SK-N-SH (cell line): ENCODE data around the gene HPCAL1. TPM values are rescaled to one million over a fixed set of nuclear protein-coding genes. Genes with fewer than 3 reads are reported as not detected.

Source experiments
- CTCF ChIA-PET: fragments of 300-600, 350-600 bp; formaldehyde crosslinking; extraction: SDS; loops from one replicate; lab custom pipeline; 2021; lab: Yijun Ruan, JAX
- POLR2A ChIA-PET: fragments of 350-600 bp; sonication (Branson Sonifier 250); formaldehyde crosslinking; extraction: SDS; loops from one replicate; lab custom pipeline; 2020; ENCODE audit warnings: antibody characterized with exemption, inconsistent platforms; lab: Yijun Ruan, JAX
- DNase-seq: peaks from one replicate; pipeline ENCODE4 v3.0.0; 2012
- H2AFZ ChIP-seq: fragments of 200-600 bp; sonication (generic); 2 replicates; pipeline ENCODE4 v1.8.1; 2016; ENCODE audit warnings: antibody characterized with exemption, mild to moderate bottlenecking, low read depth
- H3F3A ChIP-seq: fragments of 200-600 bp; sonication (generic); replicated peaks from 2 replicates; pipeline ENCODE3; 2016; ENCODE audit warnings: antibody characterized with exemption, mild to moderate bottlenecking; ENCODE audit not compliant: insufficient read depth
- H3K27ac ChIP-seq, 2 experiments: fragments of 200-500 bp in 1 of 2; fragments of 200-600 bp in 1 of 2; sonication (Bioruptor generic) in 1 of 2; sonication (generic), shearing (Covaris generic) in 1 of 2; 2 replicates each; pipeline versions ENCODE4 v1.5.1 to v1.6.1; 2014 to 2016; ENCODE audit warnings: low read depth in 2 of 2, inconsistent platforms in 1 of 2, low read length in 1 of 2, mild to moderate bottlenecking in 1 of 2, mixed read lengths in 1 of 2
- H3K27me3 ChIP-seq: fragments of 200-600 bp; sonication (generic), shearing (Covaris generic); 2 replicates; pipeline ENCODE4 v1.6.1; 2016; ENCODE audit warnings: mixed run types; ENCODE audit not compliant: insufficient read depth
- H3K36me3 ChIP-seq, 2 experiments: fragments of 200-500 bp in 1 of 2; fragments of 200-600 bp in 1 of 2; sonication (Bioruptor generic) in 1 of 2; sonication (generic) in 1 of 2; replicated peaks in 1 of 2; 2 replicates each; pipeline versions ENCODE3 to v1.5.1; 2014 to 2016; ENCODE audit warnings: low read length in 1 of 2, mild to moderate bottlenecking in 1 of 2; ENCODE audit not compliant: insufficient read depth in 2 of 2, control insufficient read depth in 1 of 2
- H3K4me1 ChIP-seq, 2 experiments: fragments of 200-500 bp in 1 of 2; fragments of 200-600 bp in 1 of 2; sonication (Bioruptor generic) in 1 of 2; sonication (generic), shearing (Covaris generic) in 1 of 2; 2 replicates each; pipeline versions ENCODE4 v1.5.1 to v1.6.1; 2014 to 2016; ENCODE audit warnings: low read depth in 1 of 2, low read length in 1 of 2, mixed run types in 1 of 2; ENCODE audit not compliant: insufficient read depth in 2 of 2, control insufficient read depth in 1 of 2
- H3K4me2 ChIP-seq: fragments of 200-600 bp; sonication (generic), shearing (Covaris generic); 2 replicates; pipeline ENCODE4 v1.6.1; 2017; ENCODE audit warnings: mixed run types
- H3K4me3 ChIP-seq, 2 experiments: fragments of 200-500 bp in 1 of 2; fragments of 200-600 bp in 1 of 2; sonication (Bioruptor generic) in 1 of 2; sonication (generic), shearing (Covaris generic) in 1 of 2; 2 replicates each; pipeline versions ENCODE4 v1.5.1 to v1.8.1; 2014 to 2016; ENCODE audit warnings: low read depth in 2 of 2, inconsistent platforms in 1 of 2, low read length in 1 of 2, mild to moderate bottlenecking in 1 of 2, mixed read lengths in 1 of 2, moderate library complexity in 1 of 2
- H3K79me2 ChIP-seq: fragments of 200-600 bp; sonication (generic); 2 replicates; pipeline ENCODE4 v1.8.1; 2017; ENCODE audit warnings: mild to moderate bottlenecking; ENCODE audit not compliant: insufficient read depth
- H3K9ac ChIP-seq: fragments of 200-600 bp; sonication (generic); 2 replicates; pipeline ENCODE4 v1.6.1; 2017; ENCODE audit warnings: mixed run types
- H3K9me2 ChIP-seq: fragments of 200-600 bp; sonication (generic); 2 replicates; pipeline ENCODE4 v1.6.1; 2017; ENCODE audit warnings: mixed run types
- H3K9me3 ChIP-seq: fragments of 200-600 bp; sonication (generic); 2 replicates; pipeline ENCODE4 v1.6.1; 2017; ENCODE audit warnings: mixed run types, mild to moderate bottlenecking, moderate library complexity
- H4K20me1 ChIP-seq: fragments of 200-600 bp; sonication (generic); 2 replicates; pipeline ENCODE4 v1.6.1; 2017; ENCODE audit warnings: mild to moderate bottlenecking, mixed run types; ENCODE audit not compliant: insufficient read depth
- EP300 ChIP-seq, 2 experiments: IDR thresholded peaks; 2 replicates each; pipeline versions ENCODE4 v1.4.0 to v1.6.1; 2012; ENCODE audit warnings: borderline replicate concordance in 1 of 2, low read depth in 1 of 2, low read length in 1 of 2
- FOSL2 ChIP-seq: IDR thresholded peaks from 2 replicates; pipeline ENCODE4 v1.4.0; 2012; ENCODE audit warnings: low read depth, mild to moderate bottlenecking, moderate library complexity, borderline replicate concordance
- FOXJ3 ChIP-seq: sonication (generic); formaldehyde crosslinking; IDR thresholded peaks from 2 replicates; pipeline ENCODE4 v1.5.1; 2020; ENCODE audit warnings: mild to moderate bottlenecking, missing genetic modification reagents
- FOXM1 ChIP-seq: IDR thresholded peaks from 2 replicates; pipeline ENCODE4 v1.4.0; 2012; ENCODE audit warnings: low read depth, mild to moderate bottlenecking
- GABPA ChIP-seq: IDR thresholded peaks from 2 replicates; pipeline ENCODE4 v1.4.0; 2012; ENCODE audit warnings: low read depth, mild to moderate bottlenecking
- GATA2 ChIP-seq: sonication (generic); formaldehyde crosslinking; IDR thresholded peaks from 2 replicates; pipeline ENCODE4 v1.5.0; 2020; ENCODE audit warnings: mild to moderate bottlenecking, missing genetic modification reagents
- JUND ChIP-seq: IDR thresholded peaks from 2 replicates; pipeline ENCODE4 v1.4.0; 2012
- MEF2A ChIP-seq: IDR thresholded peaks from 2 replicates; pipeline ENCODE4 v1.4.0; 2012; ENCODE audit warnings: low read depth, borderline replicate concordance
- MXI1 ChIP-seq: IDR thresholded peaks from 2 replicates; pipeline ENCODE4 v1.6.1; 2012; ENCODE audit warnings: mild to moderate bottlenecking, low read depth, low read length, improper control_type of control experiment
- NRF1 ChIP-seq: IDR thresholded peaks from 2 replicates; pipeline ENCODE4 v1.6.1; 2012; ENCODE audit warnings: low read depth, mild to moderate bottlenecking, low read length
- POLR2AphosphoS5 ChIP-seq: IDR thresholded peaks from 2 replicates; pipeline ENCODE4 v1.6.1; 2012; ENCODE audit warnings: low read depth, low read length
- SMC3 ChIP-seq: IDR thresholded peaks from 2 replicates; pipeline ENCODE4 v1.6.1; 2012; ENCODE audit warnings: low read depth, low read length, improper control_type of control experiment
- TAF1 ChIP-seq: IDR thresholded peaks from 2 replicates; pipeline ENCODE4 v1.6.1; 2012; ENCODE audit warnings: low read depth, mild to moderate bottlenecking, low read length, moderate library complexity, borderline replicate concordance
- TCF12 ChIP-seq: IDR thresholded peaks from 2 replicates; pipeline ENCODE4 v1.4.0; 2012
- YY1 ChIP-seq: IDR thresholded peaks from 2 replicates; pipeline ENCODE4 v1.4.0; 2012; ENCODE audit warnings: low read depth, mild to moderate bottlenecking
- WGBS: methylation state at CpG from one replicate; pipeline ENCODE4 v1.1.6; 2017; ENCODE audit warnings: low lambda C conversion rate; 5-methylcytosine and 5-hydroxymethylcytosine counted together
- polyA plus RNA-seq, 3 experiments: library from polyadenylated mRNA; depleted of rRNA; stranded (reverse); fragments of >200 nt; gene quantifications; 2 replicates each; pipeline ENCODE4 v1.2.3, GENCODE V29; 2012
- TF ChIP-seq, protein P1 (sequence below): IDR thresholded peaks from 2 replicates; pipeline ENCODE4; 2012
- TF ChIP-seq, protein P2 (sequence below): IDR thresholded peaks from 2 replicates; pipeline ENCODE4 v1.4.0; 2012; ENCODE audit warnings: low read depth
- TF ChIP-seq, protein P3 (sequence below): fragments of 150-350 bp; IDR thresholded peaks from 2 replicates; pipeline ENCODE4 v1.6.1; 2017; ENCODE audit warnings: antibody characterized with exemption, low read length, low read depth, borderline replicate concordance

HPCAL1 gene
- polyA plus RNA-seq, 1 of the 3 experiments (the other 2 are of a cell fraction) = 77.0 TPM

DNA sequence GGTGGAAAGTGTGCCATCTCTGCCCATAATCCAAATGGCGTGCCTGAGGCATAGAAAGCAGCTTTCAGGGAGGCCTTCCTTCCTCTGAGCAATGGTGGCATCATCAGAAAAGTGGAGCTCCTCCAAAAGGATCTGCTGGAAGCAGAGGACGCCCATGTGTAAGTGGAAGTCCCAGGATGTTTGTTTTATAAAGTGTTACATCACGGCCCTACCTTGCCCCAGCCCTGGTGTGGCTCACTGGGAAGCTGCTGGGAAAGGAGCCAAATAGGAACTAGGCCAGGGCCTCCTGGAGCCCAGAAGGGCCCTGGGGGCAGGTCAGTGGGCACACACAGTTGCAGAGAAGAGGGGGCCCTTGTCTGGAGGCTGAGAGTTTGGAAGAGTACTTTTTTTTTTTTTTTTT is 149.6 kb downstream of the HPCAL1 start (continued):
- TF ChIP-seq, protein P1, sequence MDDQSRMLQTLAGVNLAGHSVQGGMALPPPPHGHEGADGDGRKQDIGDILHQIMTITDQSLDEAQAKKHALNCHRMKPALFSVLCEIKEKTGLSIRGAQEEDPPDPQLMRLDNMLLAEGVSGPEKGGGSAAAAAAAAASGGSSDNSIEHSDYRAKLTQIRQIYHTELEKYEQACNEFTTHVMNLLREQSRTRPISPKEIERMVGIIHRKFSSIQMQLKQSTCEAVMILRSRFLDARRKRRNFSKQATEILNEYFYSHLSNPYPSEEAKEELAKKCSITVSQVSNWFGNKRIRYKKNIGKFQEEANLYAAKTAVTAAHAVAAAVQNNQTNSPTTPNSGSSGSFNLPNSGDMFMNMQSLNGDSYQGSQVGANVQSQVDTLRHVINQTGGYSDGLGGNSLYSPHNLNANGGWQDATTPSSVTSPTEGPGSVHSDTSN = 0 out of 2 replicates have a peak, but pooled peaks have one; percentile 14
- no peak; the same call in 1 of the 2 replicates for TF ChIP-seq MEF2A
- TF ChIP-seq, protein P2, sequence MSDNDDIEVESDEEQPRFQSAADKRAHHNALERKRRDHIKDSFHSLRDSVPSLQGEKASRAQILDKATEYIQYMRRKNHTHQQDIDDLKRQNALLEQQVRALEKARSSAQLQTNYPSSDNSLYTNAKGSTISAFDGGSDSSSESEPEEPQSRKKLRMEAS = peak; percentile 67; the same call in 1 of the 2 replicates
- TF ChIP-seq GABPA = no peak
- TF ChIP-seq, all 33 proteins: peak for 8

DNA sequence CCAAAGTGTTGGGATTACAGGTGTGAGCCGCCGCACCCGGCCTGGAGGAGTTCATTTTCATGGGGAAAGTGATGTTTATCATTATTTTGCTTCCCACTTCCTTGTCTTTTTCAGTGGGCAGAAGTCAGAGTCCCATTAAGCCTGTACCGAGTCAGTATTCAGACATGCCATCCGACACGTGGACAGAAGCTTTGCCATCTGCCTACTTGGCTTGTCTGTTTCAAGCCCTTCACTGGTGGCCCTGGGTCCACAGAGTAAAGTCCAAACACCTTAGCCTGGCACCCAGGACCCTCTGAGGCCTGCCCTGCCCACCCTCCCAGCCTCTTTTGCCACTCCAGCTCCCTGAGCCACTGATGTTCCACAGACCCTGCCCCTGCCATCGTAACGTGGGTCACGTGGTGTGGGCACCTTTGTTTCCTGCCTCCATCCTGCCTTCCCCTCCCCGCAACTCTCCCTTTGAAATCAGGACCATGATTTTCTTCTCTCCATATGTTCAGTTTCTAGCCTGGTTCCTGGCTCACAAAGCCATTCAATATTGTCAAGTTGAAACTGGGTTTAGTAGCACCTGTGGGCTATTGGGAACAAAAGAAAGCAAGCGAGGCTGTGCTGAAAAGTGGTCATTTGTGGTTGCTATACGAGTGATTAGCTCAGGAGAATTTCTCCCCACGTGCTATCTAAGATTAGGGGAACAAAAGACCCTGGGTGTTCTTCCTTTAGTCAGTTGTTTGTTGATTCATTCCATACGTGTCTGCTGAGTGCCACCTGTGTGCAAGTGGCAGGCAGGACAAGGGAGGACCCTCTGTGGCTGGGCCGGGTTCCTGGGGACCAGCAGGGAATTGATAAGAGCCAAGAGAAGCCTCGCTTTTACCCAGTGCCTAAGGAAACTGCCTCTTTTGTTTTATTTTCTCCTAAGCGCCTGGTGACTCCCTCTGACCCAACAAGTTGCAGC is 150.5 kb downstream of the HPCAL1 start:
- Histone ChIP-seq H3K79me2 (no peaks in the 10 kb centered on the region), H3K4me3 (no peak overlapping the region), H3K27ac (no peak overlapping the region), H3K4me2 (no peak overlapping the region), H3K27me3 (no peaks in the 10 kb centered on the region), H3F3A (peaks cover 7% of the 10 kb centered on the region), H3K9me2 (no peaks in the 10 kb centered on the region), H3K9me3 (no peaks in the 10 kb centered on the region), H3K9ac (no peak overlapping the region), H3K36me3 (no peaks in the 10 kb centered on the region)
- DNase-seq = peak; percentile 33
- ChIA-PET CTCF (interaction anchor here (0.7 to 1.7 kb wide), 4 partner anchors 215 to 380 kb away, joined by 3 to 6 read pairs (median 5); no protein-coding TSS in a partner anchor), POLR2A (interaction anchor here (0.7 kb wide), 1 partner anchor 1375 kb away, joined by 4 read pairs; no protein-coding TSS in a partner anchor)
- TF ChIP-seq FOSL2 (no peak), EP300 (IDR thresholded peaks at IDR 0.05; ENCODE audit: borderline replicate concordance in 1 of 2, low read depth in 1 of 2, low read length in 1 of 2) (no peak), TCF12 (no peak), FOXM1 (no peak), MXI1 (no peak), JUND (no peak), FOXJ3 (CRISPR knock-in tag) (no peak), SMC3 (no peak), YY1 (no peak), POLR2AphosphoS5 (no peak)
- TF ChIP-seq, all 33 proteins: peak for 0
- no peaks in the 10 kb centered on the region for H4K20me1 ChIP-seq
- no peak overlapping the region for H2AFZ ChIP-seq
- peaks cover 10 to 29% of the 10 kb centered on the region in 2 experiments; a peak in 3 of 4 replicates for H3K4me1 ChIP-seq
- WGBS = 92% methylated on average over 17 of the region's 17 CpGs

DNA sequence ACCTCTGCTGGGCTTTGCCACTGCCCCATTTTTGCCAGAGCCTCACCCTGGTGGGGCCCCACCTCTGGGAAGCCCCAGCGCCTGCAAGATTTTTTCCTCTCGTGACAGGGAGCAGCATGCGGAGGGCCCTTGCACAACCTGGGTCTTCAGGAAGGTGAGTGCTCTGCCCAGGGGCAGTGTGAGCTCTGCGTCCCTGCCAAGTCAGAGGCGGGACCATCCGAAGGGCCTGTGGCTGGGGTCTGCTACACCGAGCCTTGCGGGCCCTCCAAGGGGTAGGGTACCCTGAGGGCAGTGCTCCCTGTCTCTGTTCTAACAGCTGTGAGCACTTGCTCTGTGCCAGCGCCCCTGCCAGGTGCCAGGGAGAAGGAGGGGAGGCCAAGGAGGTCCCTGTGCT is 151.2 kb downstream of the HPCAL1 start:
- H3K4me3 ChIP-seq = no peak overlapping the region
- no peaks in the 10 kb centered on the region for H4K20me1 ChIP-seq
- H3K4me1 ChIP-seq = peaks cover 10 to 26% of the 10 kb centered on the region in 2 experiments; a peak in 3 of 4 replicates
- H2AFZ ChIP-seq = no peak overlapping the region
- H3K27me3 ChIP-seq = no peaks in the 10 kb centered on the region
- no peaks in the 10 kb centered on the region for H3K9me2 ChIP-seq
- H3K4me2 ChIP-seq = no peak overlapping the region
- peak; percentile 44 for DNase-seq
- H3K79me2 ChIP-seq = no peaks in the 10 kb centered on the region
- no peak overlapping the region for H3K27ac ChIP-seq
- no peaks in the 10 kb centered on the region for H3K36me3 ChIP-seq
- POLR2A ChIA-PET = no interaction called here
- no peaks in the 10 kb centered on the region for H3K9me3 ChIP-seq
- TF ChIP-seq GATA2 (CRISPR knock-in tag) = no peak
- TF ChIP-seq MXI1 = no peak
- no peak for TF ChIP-seq TCF12
- TF ChIP-seq, protein P3, sequence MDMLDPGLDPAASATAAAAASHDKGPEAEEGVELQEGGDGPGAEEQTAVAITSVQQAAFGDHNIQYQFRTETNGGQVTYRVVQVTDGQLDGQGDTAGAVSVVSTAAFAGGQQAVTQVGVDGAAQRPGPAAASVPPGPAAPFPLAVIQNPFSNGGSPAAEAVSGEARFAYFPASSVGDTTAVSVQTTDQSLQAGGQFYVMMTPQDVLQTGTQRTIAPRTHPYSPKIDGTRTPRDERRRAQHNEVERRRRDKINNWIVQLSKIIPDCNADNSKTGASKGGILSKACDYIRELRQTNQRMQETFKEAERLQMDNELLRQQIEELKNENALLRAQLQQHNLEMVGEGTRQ = no peak
- TF ChIP-seq GABPA = no peak
- TF ChIP-seq TAF1 = no peak
- TF ChIP-seq NRF1 = no peak
- TF ChIP-seq, all 33 proteins: peak for 0
- CTCF ChIA-PET = interaction anchor here (0.8 to 1.7 kb wide), 3 partner anchors 214 to 381 kb away, joined by 3 to 6 read pairs (median 5); no protein-coding TSS in a partner anchor
- Histone ChIP-seq H3F3A (peaks cover 7% of the 10 kb centered on the region), H3K9ac (no peak overlapping the region)
- 94% methylated on average over 7 of the region's 9 CpGs for whole genome bisulfite sequencing
